Effector memory CD4-positive, alpha-beta T cell (primary cell): Measurements from ENCODE around the gene PIK3C2G.

Source experiments
- DNase-seq, 3 donors: peaks; one replicate each; pipeline ENCODE4 v3.0.0-alpha.2; 2020
- H3K27ac ChIP-seq: 2 replicates; pipeline ENCODE4 v1.7.0; 2013; ENCODE audit warnings: mild to moderate bottlenecking, low read length, moderate library complexity; ENCODE audit not compliant: insufficient read depth, poor library complexity, severe bottlenecking
- H3K27me3 ChIP-seq: replicated peaks from 2 replicates; pipeline ENCODE4 v1.7.0; 2013; ENCODE audit warnings: mild to moderate bottlenecking, low read length; ENCODE audit not compliant: insufficient read depth, control insufficient read depth, poor library complexity, severe bottlenecking
- H3K36me3 ChIP-seq: 2 replicates; pipeline ENCODE4 v1.7.0; 2013; ENCODE audit warnings: mild to moderate bottlenecking, low read length, moderate library complexity; ENCODE audit not compliant: control insufficient read depth, insufficient read depth
- H3K4me1 ChIP-seq: 2 replicates; pipeline ENCODE4 v1.7.0; 2013; ENCODE audit warnings: low read length, mild to moderate bottlenecking; ENCODE audit not compliant: control insufficient read depth, insufficient read depth, poor library complexity, severe bottlenecking
- H3K4me3 ChIP-seq: 2 replicates; pipeline ENCODE4 v1.7.0; 2013; ENCODE audit warnings: low read length, low read depth, mild to moderate bottlenecking; ENCODE audit not compliant: insufficient read depth, poor library complexity, severe bottlenecking
- H3K9me3 ChIP-seq: 2 replicates; pipeline ENCODE4 v1.7.0; 2013; ENCODE audit warnings: mild to moderate bottlenecking, low read length, moderate library complexity; ENCODE audit not compliant: control insufficient read depth

PIK3C2G gene

GRCh38 chr12:18270958-18271460 is 9.7 kb downstream of the PIK3C2G start:
- Histone ChIP-seq H3K4me1 (no peaks in the 10 kb centered on the region), H3K36me3 (no peaks in the 10 kb centered on the region), H3K9me3 (no peaks in the 10 kb centered on the region), H3K27me3 (no peaks in the 10 kb centered on the region), H3K27ac (no peak overlapping the region), H3K4me3 (no peak overlapping the region)
- DNase-seq, result no peak

GRCh38 chr12:18275981-18276380 is 14.7 kb downstream of the PIK3C2G start:
- Histone ChIP-seq H3K27me3 (no peaks in the 10 kb centered on the region), H3K36me3 (no peaks in the 10 kb centered on the region), H3K4me1 (no peaks in the 10 kb centered on the region), H3K4me3 (no peak overlapping the region), H3K27ac (no peak overlapping the region), H3K9me3 (no peaks in the 10 kb centered on the region)
- DNase-seq, result no peak

- H3K36me3 ChIP-seq, result no peaks in the 10 kb centered on the region
- no peaks in the 10 kb centered on the region for H3K27me3 ChIP-seq
- H3K9me3 ChIP-seq, result no peaks in the 10 kb centered on the region
- no peak overlapping the region for H3K27ac ChIP-seq
- no peaks in the 10 kb centered on the region for H3K4me1 ChIP-seq
- no peak overlapping the region for H3K4me3 ChIP-seq
- no peak for DNase-seq
Measured at GRCh38 chr12:18277196-18277595, 15.9 kb downstream of the PIK3C2G start.

- no peak for DNase-seq
- H3K9me3 ChIP-seq, result no peaks in the 10 kb centered on the region
- H3K4me1 ChIP-seq, result no peaks in the 10 kb centered on the region
- H3K27ac ChIP-seq, result no peak overlapping the region
- no peak overlapping the region for H3K4me3 ChIP-seq
- H3K27me3 ChIP-seq, result no peaks in the 10 kb centered on the region
- no peaks in the 10 kb centered on the region for H3K36me3 ChIP-seq
Measured at GRCh38 chr12:18280728-18281127, 19.4 kb downstream of the PIK3C2G start.

- no peak overlapping the region for H3K27ac ChIP-seq
- H3K4me1 ChIP-seq, result no peaks in the 10 kb centered on the region
- no peaks in the 10 kb centered on the region for H3K27me3 ChIP-seq
- H3K4me3 ChIP-seq, result no peak overlapping the region
- no peak for DNase-seq
- H3K9me3 ChIP-seq, result no peaks in the 10 kb centered on the region
- no peaks in the 10 kb centered on the region for H3K36me3 ChIP-seq
Measured at GRCh38 chr12:18281941-18282340, 20.6 kb downstream of the PIK3C2G start.

GRCh38 chr12:18283831-18284230 is 22.5 kb downstream of the PIK3C2G start:
- no peak overlapping the region for H3K27ac ChIP-seq
- DNase-seq, result no peak
- no peaks in the 10 kb centered on the region for H3K9me3 ChIP-seq

GRCh38 chr12:18284386-18284785 is 23.1 kb downstream of the PIK3C2G start:
- no peak overlapping the region for H3K4me3 ChIP-seq
- H3K27ac ChIP-seq, result no peak overlapping the region
- H3K9me3 ChIP-seq, result no peaks in the 10 kb centered on the region
- H3K27me3 ChIP-seq, result no peaks in the 10 kb centered on the region
- DNase-seq, result no peak
- H3K4me1 ChIP-seq, result no peaks in the 10 kb centered on the region
- H3K36me3 ChIP-seq, result no peaks in the 10 kb centered on the region

More at GRCh38 chr12:18283831-18284230, 22.5 kb downstream of the PIK3C2G start:
- no peak overlapping the region for H3K4me3 ChIP-seq
- no peaks in the 10 kb centered on the region for H3K4me1 ChIP-seq
- H3K36me3 ChIP-seq, result no peaks in the 10 kb centered on the region
- no peaks in the 10 kb centered on the region for H3K27me3 ChIP-seq

GRCh38 chr12:18285161-18285560 is 23.8 kb downstream of the PIK3C2G start:
- H3K9me3 ChIP-seq, result no peaks in the 10 kb centered on the region
- no peaks in the 10 kb centered on the region for H3K27me3 ChIP-seq
- no peak overlapping the region for H3K4me3 ChIP-seq
- no peak for DNase-seq
- H3K27ac ChIP-seq, result no peak overlapping the region
- H3K4me1 ChIP-seq, result no peaks in the 10 kb centered on the region
- H3K36me3 ChIP-seq, result no peaks in the 10 kb centered on the region

GRCh38 chr12:18290386-18290785 is 29.1 kb downstream of the PIK3C2G start:
- H3K4me3 ChIP-seq, result no peak overlapping the region
- H3K9me3 ChIP-seq, result no peaks in the 10 kb centered on the region
- H3K36me3 ChIP-seq, result no peaks in the 10 kb centered on the region
- H3K27ac ChIP-seq, result no peak overlapping the region
- no peak for DNase-seq
- no peaks in the 10 kb centered on the region for H3K27me3 ChIP-seq
- no peaks in the 10 kb centered on the region for H3K4me1 ChIP-seq

GRCh38 chr12:18294889-18295288 is 33.6 kb downstream of the PIK3C2G start:
- no peak overlapping the region for H3K27ac ChIP-seq
- no peaks in the 10 kb centered on the region for H3K27me3 ChIP-seq
- no peak overlapping the region for H3K4me3 ChIP-seq
- H3K9me3 ChIP-seq, result no peaks in the 10 kb centered on the region
- no peak for DNase-seq
- H3K36me3 ChIP-seq, result no peaks in the 10 kb centered on the region
- no peaks in the 10 kb centered on the region for H3K4me1 ChIP-seq
